ENCODE results near the gene C9orf57. TPM values are rescaled to one million over a fixed set of nuclear protein-coding genes. Genes with fewer than 3 reads are reported as not detected.

Gene C9orf57
- total and polyA plus RNA-seq, 4 donors = not detected

GRCh38 chr9:72046630-72047456 is 13.6 kb downstream of the C9orf57 start:
- Histone ChIP-seq H3K27me3 (ENCODE audit: control insufficient read depth, insufficient read depth, low read length) (no peaks in the 10 kb centered on the region), H3K4me3 (ENCODE audit: low read depth, low read length) (no peak overlapping the region), H3K27ac (ENCODE audit: low read depth, low read length) (no peak overlapping the region), H3K36me3 (ENCODE audit: control insufficient read depth, insufficient read depth, low read length) (no peaks in the 10 kb centered on the region), H3K9me3 (ENCODE audit: control insufficient read depth, insufficient read depth, low read length) (no peaks in the 10 kb centered on the region), H3K4me1 (ENCODE audit: control insufficient read depth, insufficient read depth, low read length) (no peaks in the 10 kb centered on the region)
- WGBS (ENCODE audit: insufficient coverage) = 91% methylated on average over 4 of the region's 8 CpGs
- no peak for DNase-seq (ENCODE audit: low read depth in 4 of 6, low spot score in 6 of 6)

GRCh38 chr9:72044095-72044494 is 16.3 kb downstream of the C9orf57 start:
- DNase-seq (ENCODE audit: low read depth in 4 of 6, low spot score in 6 of 6) = no peak
- Histone ChIP-seq H3K9me3 (ENCODE audit: control insufficient read depth, insufficient read depth, low read length) (no peaks in the 10 kb centered on the region), H3K27ac (ENCODE audit: low read depth, low read length) (no peak overlapping the region), H3K36me3 (ENCODE audit: control insufficient read depth, insufficient read depth, low read length) (no peaks in the 10 kb centered on the region), H3K27me3 (ENCODE audit: control insufficient read depth, insufficient read depth, low read length) (no peaks in the 10 kb centered on the region), H3K4me3 (ENCODE audit: low read depth, low read length) (no peak overlapping the region), H3K4me1 (ENCODE audit: control insufficient read depth, insufficient read depth, low read length) (peaks cover 2% of the 10 kb centered on the region)
- 97% methylated on average over 3 of the region's 4 CpGs for WGBS (ENCODE audit: insufficient coverage)

- Histone ChIP-seq H3K27ac (ENCODE audit: low read depth, low read length) (no peak overlapping the region), H3K9me3 (ENCODE audit: control insufficient read depth, insufficient read depth, low read length) (no peaks in the 10 kb centered on the region), H3K27me3 (ENCODE audit: control insufficient read depth, insufficient read depth, low read length) (no peaks in the 10 kb centered on the region), H3K36me3 (ENCODE audit: control insufficient read depth, insufficient read depth, low read length) (no peaks in the 10 kb centered on the region), H3K4me1 (ENCODE audit: control insufficient read depth, insufficient read depth, low read length) (peaks cover 5% of the 10 kb centered on the region), H3K4me3 (ENCODE audit: low read depth, low read length) (no peak overlapping the region)
- 100% methylated on average over 1 of the region's 2 CpGs for WGBS (ENCODE audit: insufficient coverage)
- DNase-seq (ENCODE audit: low read depth in 4 of 6, low spot score in 6 of 6) = no peak
These were observed 16.8 kb downstream of the C9orf57 start for GRCh38 chr9:72043576-72043975.

GRCh38 chr9:72042928-72043327 is 17.5 kb downstream of the C9orf57 start:
- no peak overlapping the region for H3K27ac ChIP-seq (ENCODE audit: low read depth, low read length)
- no peak overlapping the region for H3K4me3 ChIP-seq (ENCODE audit: low read depth, low read length)
- no peaks in the 10 kb centered on the region for H3K36me3 ChIP-seq (ENCODE audit: control insufficient read depth, insufficient read depth, low read length)
- no peaks in the 10 kb centered on the region for H3K9me3 ChIP-seq (ENCODE audit: control insufficient read depth, insufficient read depth, low read length)
- WGBS (ENCODE audit: insufficient coverage) = 96% methylated on average over 3 of the region's 3 CpGs
- peaks cover 5% of the 10 kb centered on the region for H3K4me1 ChIP-seq (ENCODE audit: control insufficient read depth, insufficient read depth, low read length)
- DNase-seq (ENCODE audit: low read depth in 4 of 6, low spot score in 6 of 6) = no peak
- no peaks in the 10 kb centered on the region for H3K27me3 ChIP-seq (ENCODE audit: control insufficient read depth, insufficient read depth, low read length)

- 71% methylated on average over 4 of the region's 7 CpGs for WGBS (ENCODE audit: insufficient coverage)
- peak in 2 of 6 donors; percentile 34 to 46 for DNase-seq (ENCODE audit: low read depth in 4 of 6, low spot score in 6 of 6)
These were observed 18.6 kb downstream of the C9orf57 start for GRCh38 chr9:72041775-72042194.

GRCh38 chr9:72041369-72041768 is 19.0 kb downstream of the C9orf57 start:
- H3K36me3 ChIP-seq (ENCODE audit: control insufficient read depth, insufficient read depth, low read length) = no peaks in the 10 kb centered on the region
- WGBS (ENCODE audit: insufficient coverage) = 40% methylated on average over 1 of the region's 3 CpGs
- no peak for DNase-seq (ENCODE audit: low read depth in 4 of 6, low spot score in 6 of 6)
- no peaks in the 10 kb centered on the region for H3K9me3 ChIP-seq (ENCODE audit: control insufficient read depth, insufficient read depth, low read length)
- H3K4me1 ChIP-seq (ENCODE audit: control insufficient read depth, insufficient read depth, low read length) = peaks cover 5% of the 10 kb centered on the region
- no peak overlapping the region for H3K27ac ChIP-seq (ENCODE audit: low read depth, low read length)
- H3K4me3 ChIP-seq (ENCODE audit: low read depth, low read length) = no peak overlapping the region
- no peaks in the 10 kb centered on the region for H3K27me3 ChIP-seq (ENCODE audit: control insufficient read depth, insufficient read depth, low read length)

More at GRCh38 chr9:72041775-72042194, 18.6 kb downstream of the C9orf57 start:
- H3K4me1 ChIP-seq (ENCODE audit: control insufficient read depth, insufficient read depth, low read length) = peaks cover 5% of the 10 kb centered on the region
- no peak overlapping the region for H3K4me3 ChIP-seq (ENCODE audit: low read depth, low read length)
- no peaks in the 10 kb centered on the region for H3K9me3 ChIP-seq (ENCODE audit: control insufficient read depth, insufficient read depth, low read length)
- no peaks in the 10 kb centered on the region for H3K27me3 ChIP-seq (ENCODE audit: control insufficient read depth, insufficient read depth, low read length)
- no peak overlapping the region for H3K27ac ChIP-seq (ENCODE audit: low read depth, low read length)
- H3K36me3 ChIP-seq (ENCODE audit: control insufficient read depth, insufficient read depth, low read length) = no peaks in the 10 kb centered on the region

- WGBS (ENCODE audit: insufficient coverage) = 93% methylated on average over 8 of the region's 8 CpGs
- H3K36me3 ChIP-seq (ENCODE audit: control insufficient read depth, insufficient read depth, low read length) = no peaks in the 10 kb centered on the region
- no peaks in the 10 kb centered on the region for H3K9me3 ChIP-seq (ENCODE audit: control insufficient read depth, insufficient read depth, low read length)
- H3K4me3 ChIP-seq (ENCODE audit: low read depth, low read length) = no peak overlapping the region
- H3K27me3 ChIP-seq (ENCODE audit: control insufficient read depth, insufficient read depth, low read length) = no peaks in the 10 kb centered on the region
- peaks cover 5% of the 10 kb centered on the region for H3K4me1 ChIP-seq (ENCODE audit: control insufficient read depth, insufficient read depth, low read length)
- no peak for DNase-seq (ENCODE audit: low read depth in 4 of 6, low spot score in 6 of 6)
- H3K27ac ChIP-seq (ENCODE audit: low read depth, low read length) = no peak overlapping the region
These were observed 20.9 kb downstream of the C9orf57 start for GRCh38 chr9:72039532-72039931.

- H3K27me3 ChIP-seq (ENCODE audit: control insufficient read depth, insufficient read depth, low read length) = no peaks in the 10 kb centered on the region
- H3K27ac ChIP-seq (ENCODE audit: low read depth, low read length) = no peak overlapping the region
- WGBS (ENCODE audit: insufficient coverage) = 13% methylated on average over 11 of the region's 13 CpGs
- no peaks in the 10 kb centered on the region for H3K36me3 ChIP-seq (ENCODE audit: control insufficient read depth, insufficient read depth, low read length)
- no peaks in the 10 kb centered on the region for H3K9me3 ChIP-seq (ENCODE audit: control insufficient read depth, insufficient read depth, low read length)
- DNase-seq (ENCODE audit: low read depth in 4 of 6, low spot score in 6 of 6) = peak; percentile 70 to 95 (median 80)
- no peak overlapping the region for H3K4me3 ChIP-seq (ENCODE audit: low read depth, low read length)
- peaks cover 5% of the 10 kb centered on the region for H3K4me1 ChIP-seq (ENCODE audit: control insufficient read depth, insufficient read depth, low read length)
These were observed 21.5 kb downstream of the C9orf57 start for GRCh38 chr9:72038890-72039410.

GRCh38 chr9:72038408-72038807 is 22.0 kb downstream of the C9orf57 start:
- peak in 1 of 6 donors; percentile 11 for DNase-seq (ENCODE audit: low read depth in 4 of 6, low spot score in 6 of 6)
- Histone ChIP-seq H3K4me1 (ENCODE audit: control insufficient read depth, insufficient read depth, low read length) (peaks cover 5% of the 10 kb centered on the region), H3K9me3 (ENCODE audit: control insufficient read depth, insufficient read depth, low read length) (no peaks in the 10 kb centered on the region), H3K27ac (ENCODE audit: low read depth, low read length) (no peak overlapping the region), H3K4me3 (ENCODE audit: low read depth, low read length) (no peak overlapping the region), H3K27me3 (ENCODE audit: control insufficient read depth, insufficient read depth, low read length) (no peaks in the 10 kb centered on the region), H3K36me3 (ENCODE audit: control insufficient read depth, insufficient read depth, low read length) (no peaks in the 10 kb centered on the region)
- no CpG with 5 or more reads among the region's 4 CpGs for WGBS (ENCODE audit: insufficient coverage)

GRCh38 chr9:72037571-72037970 is 22.8 kb downstream of the C9orf57 start:
- no peak for DNase-seq (ENCODE audit: low read depth in 4 of 6, low spot score in 6 of 6)
- Histone ChIP-seq H3K36me3 (ENCODE audit: control insufficient read depth, insufficient read depth, low read length) (no peaks in the 10 kb centered on the region), H3K27me3 (ENCODE audit: control insufficient read depth, insufficient read depth, low read length) (no peaks in the 10 kb centered on the region), H3K27ac (ENCODE audit: low read depth, low read length) (no peak overlapping the region), H3K9me3 (ENCODE audit: control insufficient read depth, insufficient read depth, low read length) (no peaks in the 10 kb centered on the region), H3K4me3 (ENCODE audit: low read depth, low read length) (no peak overlapping the region), H3K4me1 (ENCODE audit: control insufficient read depth, insufficient read depth, low read length) (peaks cover 5% of the 10 kb centered on the region)
- 78% methylated on average over 3 of the region's 4 CpGs for WGBS (ENCODE audit: insufficient coverage)
